Mesendoderm (in vitro differentiated cells): ENCODE results near the gene TP63.

Experiments
- DNase-seq: peaks from one replicate; pipeline ENCODE4 v3.0.0; 2013
- H2AK5ac ChIP-seq: 2 replicates; pipeline ENCODE4 v1.6.1; 2013; ENCODE audit warnings: low read length, inconsistent platforms
- H2BK120ac ChIP-seq: 2 replicates; pipeline ENCODE4 v1.6.1; 2013; ENCODE audit warnings: low read depth, mild to moderate bottlenecking, low read length, moderate library complexity, mixed read lengths
- H2BK15ac ChIP-seq: replicated peaks from 2 replicates; pipeline ENCODE4 v1.6.1; 2013; ENCODE audit warnings: low read depth, mild to moderate bottlenecking, moderate library complexity
- H2BK5ac ChIP-seq: 2 replicates; pipeline ENCODE4 v1.6.1; 2013; ENCODE audit warnings: low read length, inconsistent platforms
- H3K18ac ChIP-seq: 2 replicates; pipeline ENCODE4 v1.6.1; 2013; ENCODE audit warnings: mild to moderate bottlenecking, low read length, mixed read lengths
- H3K23ac ChIP-seq: one replicate; pipeline ENCODE4 v1.6.1; 2013; ENCODE audit warnings: low read length
- H3K27ac ChIP-seq: 2 replicates; pipeline ENCODE4 v1.5.1; 2013; ENCODE audit warnings: low read depth, mild to moderate bottlenecking, inconsistent platforms, low read length, moderate library complexity
- H3K27me3 ChIP-seq: 2 replicates; pipeline ENCODE4 v1.6.1; 2013; ENCODE audit warnings: low read length, control low read depth, mild to moderate bottlenecking, inconsistent platforms; ENCODE audit not compliant: insufficient read depth, poor library complexity
- H3K36me3 ChIP-seq: 2 replicates; pipeline ENCODE4 v1.6.1; 2013; ENCODE audit warnings: low read length, inconsistent platforms; ENCODE audit not compliant: control insufficient read depth, insufficient read depth
- H3K4ac ChIP-seq: one replicate; pipeline ENCODE4 v1.6.1; 2013; ENCODE audit warnings: low read depth, mild to moderate bottlenecking, low read length, moderate library complexity
- H3K4me1 ChIP-seq: 2 replicates; pipeline ENCODE4 v1.6.1; 2013; ENCODE audit warnings: low read depth, low read length, inconsistent platforms; ENCODE audit not compliant: control insufficient read depth
- H3K4me2 ChIP-seq: 2 replicates; pipeline ENCODE4 v1.6.1; 2013; ENCODE audit warnings: low read length
- H3K4me3 ChIP-seq: 2 replicates; pipeline ENCODE4 v1.5.1; 2013; ENCODE audit warnings: mild to moderate bottlenecking, low read length
- H3K56ac ChIP-seq: one replicate; pipeline ENCODE4 v1.6.1; 2013; ENCODE audit warnings: low read length
- H3K79me1 ChIP-seq: 2 replicates; pipeline ENCODE4 v1.6.1; 2013; ENCODE audit warnings: low read length, inconsistent platforms
- H3K79me2 ChIP-seq: 2 replicates; pipeline ENCODE4 v1.6.1; 2013; ENCODE audit warnings: mild to moderate bottlenecking, low read length; ENCODE audit not compliant: control insufficient read depth, insufficient read depth
- H3K9ac ChIP-seq: 2 replicates; pipeline ENCODE4 v1.6.1; 2013; ENCODE audit warnings: low read length, inconsistent platforms
- H4K5ac ChIP-seq: one replicate; pipeline ENCODE4 v1.6.1; 2013; ENCODE audit warnings: low read length
- H4K8ac ChIP-seq: one replicate; pipeline ENCODE4 v1.6.1; 2013; ENCODE audit warnings: low read depth, mild to moderate bottlenecking, control low read depth, low read length, moderate library complexity
- WGBS: extraction: QIAGEN DNeasy Blood & Tissue Kit; methylation state at CpG from one replicate; pipeline ENCODE4 v1.1.7; 2013; ENCODE audit warnings: low lambda C conversion rate, missing lambda C conversion rate; ENCODE audit not compliant: insufficient coverage; ENCODE audit errors: extremely low coverage; 5-methylcytosine and 5-hydroxymethylcytosine counted together

Gene TP63

DNA sequence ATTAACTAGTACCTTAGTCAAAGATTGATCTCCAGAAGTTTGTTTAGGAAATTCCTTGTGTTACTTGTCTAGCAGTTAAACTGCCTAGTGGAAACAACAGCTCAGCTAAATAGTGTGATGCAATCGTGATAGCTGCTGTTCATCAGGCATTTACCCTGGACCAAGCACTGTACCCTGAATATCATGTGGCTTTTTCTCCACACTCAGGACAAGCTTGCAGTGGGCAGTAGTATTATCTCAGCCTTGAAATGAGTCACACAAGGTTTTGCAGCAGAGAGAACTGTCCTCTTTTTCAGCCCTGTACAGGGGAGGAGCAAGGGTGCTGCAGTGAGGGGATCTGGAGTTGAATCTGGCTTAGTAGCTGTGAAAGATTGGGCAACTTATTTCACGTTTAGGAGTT, 208.4 kb downstream of the TP63 start:
- H2BK120ac ChIP-seq: no peak overlapping the region
- no peaks in the 10 kb centered on the region for H3K4me1 ChIP-seq
- H3K9ac ChIP-seq: no peak overlapping the region
- no peak overlapping the region for H3K4me3 ChIP-seq
- H2AK5ac ChIP-seq: no peak overlapping the region
- no peaks in the 10 kb centered on the region for H3K27me3 ChIP-seq
- no peak overlapping the region for H3K23ac ChIP-seq
- no peak for DNase-seq
- H3K4ac ChIP-seq: no peak overlapping the region
- no peak overlapping the region for H4K5ac ChIP-seq
- H2BK15ac ChIP-seq: no peak overlapping the region
- H3K79me2 ChIP-seq: no peaks in the 10 kb centered on the region
- no peak overlapping the region for H3K18ac ChIP-seq
- H3K79me1 ChIP-seq: no peaks in the 10 kb centered on the region
- no peak overlapping the region for H3K4me2 ChIP-seq
- no peak overlapping the region for H2BK5ac ChIP-seq
- H3K56ac ChIP-seq: no peak overlapping the region
- H3K27ac ChIP-seq: no peak overlapping the region
- no CpG with 5 or more reads among the region's 2 CpGs for WGBS
- no peaks in the 10 kb centered on the region for H3K36me3 ChIP-seq
- H4K8ac ChIP-seq: no peak overlapping the region

DNA sequence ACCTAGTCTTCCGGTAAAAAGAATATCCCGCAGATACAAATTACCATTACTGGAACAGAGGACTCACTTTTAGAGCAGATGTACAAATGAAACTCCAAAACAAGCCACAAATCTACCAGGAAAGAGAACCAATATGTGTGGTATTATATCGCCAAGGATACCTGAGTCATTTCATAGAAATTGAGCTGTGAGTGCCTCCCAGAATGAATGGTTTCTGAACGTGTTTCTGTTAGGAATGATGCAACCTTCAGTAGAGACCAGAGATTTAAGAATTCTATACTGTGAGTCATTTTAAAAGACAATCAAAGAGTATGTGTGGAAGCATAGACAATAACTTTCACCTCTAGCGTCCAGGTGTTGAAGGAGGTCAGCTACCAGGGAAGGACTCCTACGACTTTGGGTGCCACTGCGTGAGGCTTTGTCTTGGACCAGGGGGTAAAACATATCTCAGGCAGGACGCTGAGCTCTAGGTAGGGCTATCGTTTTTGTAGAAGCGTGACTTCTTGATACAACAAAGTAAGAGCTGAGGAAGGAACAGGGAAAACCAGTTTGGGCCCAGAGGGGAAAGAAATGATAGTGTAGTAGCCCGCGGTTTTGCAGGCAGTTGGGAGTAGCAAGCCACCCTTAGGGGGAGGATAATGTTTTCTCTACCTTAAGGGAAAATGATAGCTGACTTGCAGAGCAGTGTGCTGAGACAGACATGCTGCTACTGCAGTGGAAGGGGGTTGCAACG, 210.4 kb downstream of the TP63 start:
- no peak overlapping the region for H3K4me3 ChIP-seq
- no peaks in the 10 kb centered on the region for H3K27me3 ChIP-seq
- H3K4me1 ChIP-seq: no peaks in the 10 kb centered on the region
- H4K8ac ChIP-seq: no peak overlapping the region
- H3K56ac ChIP-seq: no peak overlapping the region
- H3K4ac ChIP-seq: no peak overlapping the region
- H3K9ac ChIP-seq: no peak overlapping the region
- WGBS: no CpG with 5 or more reads among the region's 13 CpGs
- H2BK5ac ChIP-seq: no peak overlapping the region
- H3K18ac ChIP-seq: no peak overlapping the region
- H4K5ac ChIP-seq: no peak overlapping the region
- H3K36me3 ChIP-seq: no peaks in the 10 kb centered on the region
- H3K23ac ChIP-seq: no peak overlapping the region
- H2AK5ac ChIP-seq: no peak overlapping the region
- no peak overlapping the region for H2BK120ac ChIP-seq
- H3K4me2 ChIP-seq: no peak overlapping the region
- no peak for DNase-seq
- no peak overlapping the region for H2BK15ac ChIP-seq
- H3K79me2 ChIP-seq: no peaks in the 10 kb centered on the region
- H3K27ac ChIP-seq: no peak overlapping the region
- no peaks in the 10 kb centered on the region for H3K79me1 ChIP-seq

DNA sequence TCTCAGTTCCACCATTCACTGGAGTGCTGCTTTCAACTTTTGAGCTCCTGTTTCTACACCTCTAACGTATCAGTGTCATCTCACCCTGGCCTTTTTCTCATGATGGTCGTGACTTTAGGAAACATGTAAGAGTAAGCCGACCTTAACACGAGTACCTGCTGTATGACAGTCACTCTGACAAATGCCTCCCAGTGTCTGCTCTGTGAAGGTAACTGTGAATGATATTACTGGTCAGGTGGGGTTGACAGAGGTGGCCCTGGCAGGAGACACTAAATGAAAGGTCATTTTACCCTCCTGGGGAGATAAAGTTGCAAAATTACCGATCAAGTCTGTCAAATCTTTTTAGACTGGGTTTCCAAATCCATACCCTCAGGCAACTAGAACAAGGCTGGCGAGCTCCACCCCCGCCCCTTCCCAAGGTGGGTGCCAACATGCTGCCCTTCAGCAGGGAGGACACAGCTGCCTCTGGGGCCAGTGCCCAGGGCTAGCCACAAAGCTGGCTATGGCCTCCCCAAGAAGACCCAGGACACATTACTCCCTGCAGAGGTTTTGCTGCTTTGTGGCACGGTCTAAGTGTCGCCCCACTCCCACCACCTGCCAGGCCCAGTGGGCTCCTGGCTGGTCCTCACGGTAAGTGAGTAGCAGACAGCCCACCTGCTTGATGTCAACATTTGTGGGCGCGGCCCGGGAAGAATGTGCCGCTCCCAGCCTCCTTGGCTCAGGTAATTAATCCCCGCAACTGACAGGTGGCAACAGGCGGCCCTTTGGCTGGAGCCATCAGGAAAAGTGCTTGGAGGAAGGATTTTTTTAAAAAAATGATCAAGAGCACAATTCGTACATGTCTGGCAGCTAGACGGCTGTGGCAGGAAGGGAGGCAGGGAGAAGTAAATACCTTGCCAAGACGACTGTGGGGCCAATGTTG, 211.8 kb downstream of the TP63 start:
- H3K27ac ChIP-seq: no peak overlapping the region
- no peaks in the 10 kb centered on the region for H3K79me1 ChIP-seq
- no peak overlapping the region for H3K4me3 ChIP-seq
- no peaks in the 10 kb centered on the region for H3K36me3 ChIP-seq
- no peak overlapping the region for H3K18ac ChIP-seq
- WGBS: no CpG with 5 or more reads among the region's 19 CpGs
- no peak overlapping the region for H2BK120ac ChIP-seq
- H2AK5ac ChIP-seq: no peak overlapping the region
- DNase-seq: no peak
- H3K79me2 ChIP-seq: no peaks in the 10 kb centered on the region
- no peak overlapping the region for H2BK5ac ChIP-seq
- no peak overlapping the region for H3K4ac ChIP-seq
- no peaks in the 10 kb centered on the region for H3K4me1 ChIP-seq
- no peak overlapping the region for H4K8ac ChIP-seq
- H3K4me2 ChIP-seq: no peak overlapping the region
- no peaks in the 10 kb centered on the region for H3K27me3 ChIP-seq
- H3K56ac ChIP-seq: no peak overlapping the region
- no peak overlapping the region for H4K5ac ChIP-seq
- no peak overlapping the region for H3K23ac ChIP-seq
- H3K9ac ChIP-seq: no peak overlapping the region
- no peak overlapping the region for H2BK15ac ChIP-seq

DNA sequence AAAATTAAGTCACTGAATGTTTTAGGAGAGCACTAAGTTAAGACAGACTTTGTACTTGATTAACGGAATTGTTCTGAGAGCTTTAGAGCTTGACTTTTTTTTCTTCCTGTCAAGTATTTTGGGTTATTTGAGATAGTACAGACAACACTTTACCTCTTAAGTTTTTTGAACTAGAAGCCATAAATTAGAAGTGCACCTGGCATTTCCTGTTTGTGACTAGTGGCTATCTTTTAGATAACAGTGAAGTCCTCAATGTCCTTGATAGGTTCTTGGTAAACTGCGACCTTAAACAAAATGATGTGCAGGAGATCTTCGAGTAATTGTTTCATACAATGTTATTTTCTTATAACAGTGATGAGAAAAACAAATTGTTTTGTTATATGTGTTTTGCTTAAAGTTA, 213.9 kb downstream of the TP63 start:
- H2BK15ac ChIP-seq: no peak overlapping the region
- H3K4me2 ChIP-seq: no peak overlapping the region
- no peak overlapping the region for H3K4me3 ChIP-seq
- no peaks in the 10 kb centered on the region for H3K79me1 ChIP-seq
- H4K5ac ChIP-seq: no peak overlapping the region
- H3K56ac ChIP-seq: no peak overlapping the region
- no peaks in the 10 kb centered on the region for H3K4me1 ChIP-seq
- H3K27me3 ChIP-seq: no peaks in the 10 kb centered on the region
- H3K9ac ChIP-seq: no peak overlapping the region
- no peak overlapping the region for H3K27ac ChIP-seq
- H4K8ac ChIP-seq: no peak overlapping the region
- no peak overlapping the region for H3K18ac ChIP-seq
- H3K23ac ChIP-seq: no peak overlapping the region
- H3K4ac ChIP-seq: no peak overlapping the region
- no peak overlapping the region for H2BK5ac ChIP-seq
- H3K79me2 ChIP-seq: no peaks in the 10 kb centered on the region
- DNase-seq: no peak
- H3K36me3 ChIP-seq: no peaks in the 10 kb centered on the region
- WGBS: no CpG with 5 or more reads among the region's 3 CpGs
- no peak overlapping the region for H2AK5ac ChIP-seq
- no peak overlapping the region for H2BK120ac ChIP-seq

DNA sequence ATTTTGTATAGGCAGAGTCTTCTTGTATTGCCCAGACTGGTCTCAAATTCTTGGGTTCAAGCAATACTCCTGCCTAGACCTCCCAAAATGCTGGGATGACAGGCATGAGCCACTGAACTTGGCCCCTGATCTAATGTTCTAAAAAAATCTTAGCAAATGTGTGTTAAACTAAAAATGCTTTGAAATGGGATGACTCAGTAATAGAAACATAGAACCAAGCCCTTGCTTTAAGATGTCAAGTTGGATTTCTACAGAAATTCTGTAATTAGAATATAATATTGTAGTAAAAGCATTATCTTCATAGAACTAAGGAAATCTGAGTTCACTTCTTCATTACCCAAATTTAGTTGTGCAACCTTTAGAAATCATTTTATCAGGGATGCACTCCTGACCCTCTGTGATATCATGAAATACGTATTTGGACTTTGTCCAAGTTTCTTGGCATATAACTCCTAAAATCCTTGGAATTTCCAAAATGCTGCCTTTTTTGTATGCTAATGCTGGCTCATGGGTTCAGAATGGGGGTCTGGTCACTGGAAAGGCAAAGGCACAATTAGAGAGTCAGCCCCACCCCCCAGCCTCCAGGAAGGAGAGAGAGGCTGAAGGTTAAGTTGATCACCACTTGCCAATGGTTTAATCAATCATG, 217.3 kb downstream of the TP63 start:
- DNase-seq: no peak
- Histone ChIP-seq H3K79me2 (no peaks in the 10 kb centered on the region), H2BK120ac (no peak overlapping the region), H3K4me2 (no peak overlapping the region), H3K27me3 (no peaks in the 10 kb centered on the region), H2BK15ac (no peak overlapping the region), H3K9ac (no peak overlapping the region), H3K56ac (no peak overlapping the region), H3K4ac (no peak overlapping the region), H4K8ac (no peak overlapping the region), H3K79me1 (no peaks in the 10 kb centered on the region), H3K4me3 (no peak overlapping the region), H4K5ac (no peak overlapping the region), H2BK5ac (no peak overlapping the region), H3K27ac (no peak overlapping the region), H3K18ac (no peak overlapping the region), H3K36me3 (no peaks in the 10 kb centered on the region), H3K23ac (no peak overlapping the region), H2AK5ac (no peak overlapping the region), H3K4me1 (no peaks in the 10 kb centered on the region)
- no CpG with 5 or more reads among the region's 1 CpG for WGBS
